A204.1 (cell line): Measurements from ENCODE around the gene IPO5.

ENCODE experiments used
- FAIRE-seq: peaks from 2 replicates; lab custom pipeline; 2012; peaks lifted over from hg19 to GRCh38; lab: Jason Lieb, UNC

IPO5 gene

GRCh38 chr13:97953376-97953970, at the start of gene IPO5:
Gene IPO5, plus strand, starts transcription at chr13:97953675. Its CDS starts 23,022 bp downstream, at chr13:97976697.
- no peak for FAIRE-seq

DNA sequence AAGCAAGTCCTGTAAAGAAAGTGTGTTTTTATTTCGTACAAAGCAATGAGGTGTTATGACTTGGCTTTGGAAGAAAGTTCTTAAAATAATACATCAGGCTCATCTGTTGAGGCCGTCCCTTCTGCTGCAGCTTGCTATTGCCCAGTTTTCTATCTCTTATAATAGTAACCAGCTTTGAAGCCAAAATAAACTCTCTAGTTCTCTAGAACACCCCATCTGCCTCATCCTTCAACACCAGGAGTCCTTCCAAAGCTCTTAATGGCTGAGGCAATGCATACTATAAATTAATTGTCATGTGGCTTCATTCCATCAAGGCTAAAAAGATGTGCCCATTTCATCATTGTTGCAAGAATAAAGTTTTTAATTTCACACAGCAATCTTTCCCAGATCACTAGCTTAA, 49.4 kb upstream of the IPO5 start:
- FAIRE-seq = no peak

GRCh38 chr13:97905517-97905916, 48.0 kb upstream of the IPO5 start:
- FAIRE-seq = no peak

GRCh38 chr13:97911311-97912138, 42.0 kb upstream of the IPO5 start:
- FAIRE-seq = no peak

DNA sequence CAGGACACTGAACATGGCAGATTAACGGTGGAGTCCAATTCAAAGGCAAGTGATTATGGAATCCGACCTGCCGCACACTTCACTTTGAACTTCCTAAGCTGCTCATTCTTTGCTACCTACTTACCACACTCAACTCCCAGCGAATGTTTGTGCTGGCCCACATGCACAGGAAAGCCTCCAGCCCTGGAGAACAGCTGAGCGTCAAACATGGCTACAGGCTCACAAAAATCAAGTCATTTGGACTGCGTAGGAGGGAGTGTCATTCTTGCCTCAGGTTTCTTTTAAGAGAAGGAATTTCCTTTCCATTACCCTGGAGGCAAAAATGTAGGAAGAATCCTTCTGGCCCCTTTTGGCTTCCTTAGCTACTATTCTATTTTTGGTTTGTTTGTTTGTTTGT, 41.3 kb upstream of the IPO5 start:
- no peak for FAIRE-seq

GRCh38 chr13:97913206-97913605, 40.3 kb upstream of the IPO5 start:
- no peak for FAIRE-seq

DNA sequence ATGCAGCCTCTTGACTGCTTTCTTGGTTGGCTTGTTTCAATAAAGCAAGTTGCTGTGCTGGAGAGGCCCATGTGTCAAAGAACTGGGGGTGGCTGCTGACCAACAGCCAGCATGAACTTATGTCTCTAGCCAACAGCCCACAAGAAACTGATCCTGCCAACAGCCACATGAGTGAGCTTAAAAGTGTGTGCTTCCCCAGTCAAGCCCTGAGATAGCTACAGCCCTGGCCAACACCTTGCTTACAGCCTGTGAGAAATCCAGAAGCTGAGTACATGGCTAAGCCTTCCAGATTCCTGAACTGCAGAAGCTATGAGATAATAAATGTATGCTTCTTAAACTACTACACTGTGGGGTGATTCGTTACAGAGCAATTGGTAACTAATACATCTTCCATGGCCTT, 38.9 kb upstream of the IPO5 start:
- FAIRE-seq = no peak

GRCh38 chr13:97921176-97921816, 32.2 kb upstream of the IPO5 start:
- FAIRE-seq = no peak

DNA sequence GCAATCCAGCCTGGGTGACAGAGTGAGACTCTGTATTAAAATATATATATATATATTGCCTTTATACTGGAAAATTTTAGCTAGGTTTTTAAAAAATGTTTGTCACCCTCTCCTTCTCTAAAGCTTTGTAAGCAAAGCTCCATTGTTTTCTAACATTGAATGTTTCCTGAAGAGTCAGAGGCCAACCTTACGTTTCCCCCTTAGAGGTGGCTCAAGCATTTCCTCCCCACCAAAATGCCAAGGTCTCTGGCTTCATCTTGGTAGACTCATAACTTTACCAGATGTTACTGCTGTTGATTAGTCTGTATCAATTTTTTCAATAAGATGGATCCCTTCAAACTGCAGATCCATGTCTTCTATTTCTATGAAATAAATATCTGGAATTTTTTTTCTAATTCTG, 25.2 kb upstream of the IPO5 start:
- no peak for FAIRE-seq

DNA sequence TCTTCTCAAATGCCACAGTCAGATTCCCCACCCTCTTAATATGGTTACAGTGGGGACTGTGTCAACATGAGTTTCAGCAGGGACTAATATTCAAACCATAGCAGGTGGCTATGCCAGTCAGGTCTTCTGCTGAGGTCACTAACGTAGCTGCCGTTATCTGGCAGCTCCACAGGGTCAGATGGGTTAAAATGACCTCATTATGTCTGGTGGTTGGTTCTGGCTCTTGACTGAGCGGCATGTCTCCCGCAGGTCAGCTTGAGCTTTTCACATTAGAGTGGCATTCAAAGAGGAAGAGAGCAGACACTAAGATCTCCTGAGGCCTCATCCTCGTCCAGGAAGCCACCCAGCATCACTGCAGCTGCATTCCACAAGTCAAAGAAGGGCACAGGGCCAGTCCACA, 21.4 kb upstream of the IPO5 start:
- FAIRE-seq = no peak

- FAIRE-seq = no peak
Measured at GRCh38 chr13:97932647-97933046, 20.8 kb upstream of the IPO5 start.

DNA sequence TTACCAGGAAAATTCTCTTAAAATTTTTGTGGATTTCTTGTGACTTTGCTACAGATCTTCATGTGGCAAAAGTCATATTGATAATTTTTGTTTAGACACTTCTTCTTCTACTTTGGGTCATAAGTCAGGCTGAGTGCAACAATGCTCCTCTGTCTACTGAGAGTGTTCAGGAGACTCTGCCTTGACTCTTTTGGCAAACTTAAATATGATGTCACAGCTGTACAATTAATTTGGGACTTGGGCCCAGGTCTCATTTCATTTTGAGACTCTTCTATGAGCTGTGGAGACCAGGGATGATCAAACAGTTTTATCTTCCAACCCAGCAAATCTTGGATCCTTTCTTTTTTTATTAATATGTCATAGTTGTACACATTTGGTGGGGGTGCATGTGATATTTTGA, 19.7 kb upstream of the IPO5 start:
- no peak for FAIRE-seq

DNA sequence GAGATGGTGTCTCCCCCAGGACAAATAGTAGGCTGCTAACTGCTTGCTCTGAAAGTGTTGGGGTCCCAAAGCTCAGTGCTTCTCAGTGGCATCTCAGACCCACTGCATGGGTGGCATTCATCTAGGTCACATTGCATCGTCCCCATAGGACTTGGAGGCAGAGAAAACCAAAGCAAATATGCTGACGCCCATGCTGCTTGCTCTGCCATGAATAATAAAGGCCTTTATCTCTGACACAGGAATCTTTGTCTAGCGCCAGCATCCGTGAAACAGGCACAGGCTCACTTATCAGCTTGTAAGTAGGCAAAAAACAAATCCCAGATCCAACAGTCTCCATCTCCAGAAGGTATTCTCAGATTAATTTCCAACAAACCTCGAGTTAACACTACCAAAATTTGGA, 18.9 kb upstream of the IPO5 start:
- FAIRE-seq = no peak

DNA sequence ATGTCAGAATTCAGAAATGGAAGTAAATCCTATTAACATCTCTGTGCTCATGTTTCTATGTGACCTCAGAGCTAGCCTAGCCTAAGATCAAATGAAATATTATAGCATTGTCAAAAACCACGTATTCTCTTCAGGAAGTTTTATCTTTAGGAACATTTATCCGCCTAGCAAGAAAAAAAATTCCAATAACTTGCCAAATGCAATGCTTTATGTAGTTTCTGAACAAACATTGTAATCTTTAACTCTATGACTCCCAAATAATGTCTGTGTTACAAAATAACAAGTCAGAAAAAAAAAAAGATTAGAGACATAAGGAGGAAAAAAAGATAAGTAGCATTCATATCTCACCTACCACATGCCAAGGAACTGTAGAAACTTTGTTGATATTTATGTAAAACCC, 18.4 kb upstream of the IPO5 start:
- FAIRE-seq = no peak

DNA sequence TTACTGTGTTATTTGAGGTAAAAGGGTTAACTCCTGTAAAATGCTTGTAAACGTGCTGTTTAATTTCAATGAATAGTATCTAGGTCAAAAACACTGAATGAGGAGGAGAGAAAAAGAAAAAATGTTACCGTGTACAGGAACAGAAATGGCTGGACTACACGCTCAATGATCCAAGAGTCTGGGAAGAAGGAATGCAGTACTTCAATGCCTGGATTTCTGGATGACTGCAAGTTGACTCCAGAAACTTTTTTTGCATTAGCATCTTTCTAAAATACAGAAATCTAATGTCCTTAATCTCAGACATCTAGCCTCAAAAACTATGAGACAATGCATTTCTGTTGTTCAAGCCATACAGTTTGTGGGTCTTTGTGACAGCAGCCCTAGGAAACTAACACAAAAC, 17.4 kb upstream of the IPO5 start:
- FAIRE-seq = no peak

GRCh38 chr13:97938706-97939475, 14.6 kb upstream of the IPO5 start:
- FAIRE-seq = no peak

- no peak for FAIRE-seq
Measured at GRCh38 chr13:97944396-97945029, 9.0 kb upstream of the IPO5 start.

DNA sequence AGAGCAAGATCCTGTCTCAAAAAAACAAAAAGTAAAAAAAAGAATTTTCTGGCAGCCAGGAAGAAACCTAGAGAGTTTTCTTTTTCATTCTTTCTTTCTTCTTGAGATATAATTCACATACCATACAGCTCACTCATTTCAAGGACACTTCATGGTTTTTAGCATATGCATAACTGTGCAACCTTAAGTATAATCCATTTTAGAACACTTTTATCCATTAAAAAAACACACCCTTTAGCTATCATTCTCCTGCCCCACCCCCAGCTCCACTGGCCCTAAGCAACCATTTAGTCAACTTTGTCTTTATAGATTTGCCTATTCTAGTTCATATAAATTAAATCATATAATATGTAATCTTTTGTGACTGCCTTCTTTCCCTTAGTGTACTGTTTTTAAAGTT, 8.1 kb upstream of the IPO5 start:
- FAIRE-seq = no peak

DNA sequence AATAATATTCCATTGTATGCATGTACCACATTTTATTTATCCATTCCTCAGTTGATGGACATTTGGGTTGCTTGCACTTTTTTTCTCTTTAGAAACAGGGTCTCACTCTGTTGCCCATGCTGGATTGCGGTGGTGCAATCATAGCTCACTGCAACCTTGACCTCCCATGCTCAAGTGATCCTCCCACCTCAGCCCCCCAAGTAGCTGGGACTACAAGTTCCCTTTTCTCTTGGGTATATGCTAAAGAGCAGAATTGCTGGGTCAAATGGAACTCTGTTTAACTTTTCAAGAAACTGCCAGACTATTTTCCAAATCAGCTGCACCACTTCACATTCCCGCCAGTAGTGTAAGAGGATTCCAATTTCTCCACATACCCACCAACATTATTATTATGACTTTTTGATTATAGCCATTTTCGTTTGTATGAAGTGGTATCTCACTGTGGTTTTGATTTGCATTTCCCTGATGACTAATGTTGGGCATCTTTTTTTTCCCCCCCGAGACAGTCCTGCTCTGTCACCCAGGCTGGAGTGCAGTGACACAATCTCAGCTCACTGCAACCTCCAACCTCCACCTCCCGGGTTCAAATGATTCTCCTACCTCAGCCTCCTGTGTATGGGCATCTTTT, 7.6 kb upstream of the IPO5 start:
- no peak for FAIRE-seq

GRCh38 chr13:97946951-97947588, 6.4 kb upstream of the IPO5 start:
- no peak for FAIRE-seq

DNA sequence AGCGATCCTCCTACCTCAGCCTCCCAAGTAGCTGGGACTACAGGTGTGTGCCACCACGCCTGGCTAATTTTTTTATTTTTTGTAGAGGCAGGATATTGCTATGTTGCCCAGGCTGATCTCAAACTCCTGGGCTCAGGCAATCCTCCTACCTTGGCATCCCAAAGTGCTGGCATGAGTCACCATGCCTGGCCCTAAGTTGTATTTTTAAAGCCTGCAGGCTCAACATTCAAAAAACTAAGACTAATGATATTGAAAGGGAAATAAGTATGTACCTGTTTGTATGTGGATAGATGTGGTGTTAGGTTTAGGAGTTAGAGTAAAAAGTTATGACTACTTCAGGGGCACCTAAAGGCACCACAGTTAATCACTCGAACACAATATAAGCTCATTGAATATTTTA, 5.4 kb upstream of the IPO5 start:
- FAIRE-seq = no peak
